Measurements from ENCODE around the gene MYLK.

The MYLK gene

DNA sequence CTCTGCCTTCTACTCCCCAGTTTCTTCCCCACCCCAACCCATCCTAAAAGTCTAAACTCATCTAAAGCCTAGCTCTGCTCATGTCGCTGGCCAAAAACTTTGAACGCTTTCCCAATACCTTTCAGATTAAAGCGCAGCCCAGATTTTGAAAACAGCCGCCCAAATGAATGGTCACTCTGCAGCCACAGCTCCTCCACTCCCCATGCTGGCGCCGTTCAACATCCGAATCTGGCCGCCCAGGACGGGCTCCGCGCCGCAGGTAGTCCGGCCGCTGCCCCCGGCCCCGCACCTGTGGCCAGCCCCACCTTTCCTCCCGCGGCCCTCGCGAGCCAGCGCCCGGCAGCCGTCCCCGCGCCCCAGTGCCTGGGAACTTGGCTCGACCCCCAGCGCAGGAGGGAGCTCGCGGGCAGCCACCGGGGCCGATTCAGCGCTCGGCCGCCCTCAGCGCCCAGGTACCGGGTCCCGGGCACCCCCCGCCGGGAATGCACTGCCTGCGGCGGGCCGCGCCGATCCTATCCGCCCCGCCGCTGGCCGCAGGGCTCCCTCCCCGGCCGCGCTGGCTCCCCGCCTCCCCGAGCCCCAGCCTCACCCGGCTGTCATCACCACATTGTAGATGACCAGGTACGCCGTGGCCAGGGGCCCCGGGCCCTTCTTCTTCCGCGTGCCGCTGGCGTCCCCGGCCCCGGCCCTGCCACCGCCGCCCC is 299.7 kb downstream of the MYLK start:
- Histone ChIP-seq H2AFZ (ENCODE audit: low read length) (peak overlapping the region; percentile 53; the same call in 1 of the 2 replicates), H3K9me3 (ENCODE audit: low read length) (no peaks in the 10 kb centered on the region), H3K4me3 (ENCODE audit: low read depth, low read length, poor library complexity, severe bottlenecking) (peak overlapping the region; percentile 85), H3K79me2 (ENCODE audit: insufficient read depth, low read length) (no peaks in the 10 kb centered on the region), H3K9me2 (ENCODE audit: low read depth, low read length) (no peaks in the 10 kb centered on the region), H3F3A (ENCODE audit: insufficient read depth, low read length) (no peaks in the 10 kb centered on the region), H3K4me1 (ENCODE audit: insufficient read depth, low read length, severe bottlenecking) (peaks cover 30% of the 10 kb centered on the region), H3K27ac (ENCODE audit: low read depth, low read length, poor library complexity, severe bottlenecking) (no peak overlapping the region), H3K27me3 (ENCODE audit: insufficient read depth, low read length) (no peaks in the 10 kb centered on the region), H3K36me3 (ENCODE audit: insufficient read depth, low read length) (peaks cover 38% of the 10 kb centered on the region), H3K9ac (ENCODE audit: low read length) (peak overlapping the region; percentile 89), H4K20me1 (ENCODE audit: insufficient read depth, low read length) (no peaks in the 10 kb centered on the region), H3K4me2 (ENCODE audit: low read length) (peak overlapping the region; percentile 74)
- TF ChIP-seq EZH2 (IDR thresholded peaks at IDR 0.05; ENCODE audit: borderline replicate concordance, low read length), result no peak
- TF ChIP-seq, protein P1, sequence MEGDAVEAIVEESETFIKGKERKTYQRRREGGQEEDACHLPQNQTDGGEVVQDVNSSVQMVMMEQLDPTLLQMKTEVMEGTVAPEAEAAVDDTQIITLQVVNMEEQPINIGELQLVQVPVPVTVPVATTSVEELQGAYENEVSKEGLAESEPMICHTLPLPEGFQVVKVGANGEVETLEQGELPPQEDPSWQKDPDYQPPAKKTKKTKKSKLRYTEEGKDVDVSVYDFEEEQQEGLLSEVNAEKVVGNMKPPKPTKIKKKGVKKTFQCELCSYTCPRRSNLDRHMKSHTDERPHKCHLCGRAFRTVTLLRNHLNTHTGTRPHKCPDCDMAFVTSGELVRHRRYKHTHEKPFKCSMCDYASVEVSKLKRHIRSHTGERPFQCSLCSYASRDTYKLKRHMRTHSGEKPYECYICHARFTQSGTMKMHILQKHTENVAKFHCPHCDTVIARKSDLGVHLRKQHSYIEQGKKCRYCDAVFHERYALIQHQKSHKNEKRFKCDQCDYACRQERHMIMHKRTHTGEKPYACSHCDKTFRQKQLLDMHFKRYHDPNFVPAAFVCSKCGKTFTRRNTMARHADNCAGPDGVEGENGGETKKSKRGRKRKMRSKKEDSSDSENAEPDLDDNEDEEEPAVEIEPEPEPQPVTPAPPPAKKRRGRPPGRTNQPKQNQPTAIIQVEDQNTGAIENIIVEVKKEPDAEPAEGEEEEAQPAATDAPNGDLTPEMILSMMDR (IDR thresholded peaks at IDR 0.05; ENCODE audit: low read length), result peak; percentile 20; the same call in 1 of the 2 replicates

- Histone ChIP-seq H3K79me2 (ENCODE audit: insufficient read depth, low read length) (no peaks in the 10 kb centered on the region), H3K36me3 (ENCODE audit: insufficient read depth, low read length) (peaks cover 36% of the 10 kb centered on the region), H3K4me1 (ENCODE audit: insufficient read depth, low read length, severe bottlenecking) (peaks cover 30% of the 10 kb centered on the region), H3K9ac (ENCODE audit: low read length) (no peak overlapping the region), H4K20me1 (ENCODE audit: insufficient read depth, low read length) (no peaks in the 10 kb centered on the region), H3K27me3 (ENCODE audit: insufficient read depth, low read length) (no peaks in the 10 kb centered on the region), H3K4me3 (ENCODE audit: low read depth, low read length, poor library complexity, severe bottlenecking) (peak overlapping the region; percentile 85), H3K27ac (ENCODE audit: low read depth, low read length, poor library complexity, severe bottlenecking) (no peak overlapping the region), H3K9me2 (ENCODE audit: low read depth, low read length) (no peaks in the 10 kb centered on the region), H2AFZ (ENCODE audit: low read length) (no peak overlapping the region), H3K9me3 (ENCODE audit: low read length) (no peaks in the 10 kb centered on the region), H3F3A (ENCODE audit: insufficient read depth, low read length) (no peaks in the 10 kb centered on the region), H3K4me2 (ENCODE audit: low read length) (peak overlapping the region; percentile 74)
- TF ChIP-seq, protein P1 (IDR thresholded peaks at IDR 0.05; ENCODE audit: low read length), result no peak
- no peak for TF ChIP-seq EZH2 (IDR thresholded peaks at IDR 0.05; ENCODE audit: borderline replicate concordance, low read length)
Measured at GRCh38 chr3:123583561-123583960, 300.6 kb downstream of the MYLK start.

DNA sequence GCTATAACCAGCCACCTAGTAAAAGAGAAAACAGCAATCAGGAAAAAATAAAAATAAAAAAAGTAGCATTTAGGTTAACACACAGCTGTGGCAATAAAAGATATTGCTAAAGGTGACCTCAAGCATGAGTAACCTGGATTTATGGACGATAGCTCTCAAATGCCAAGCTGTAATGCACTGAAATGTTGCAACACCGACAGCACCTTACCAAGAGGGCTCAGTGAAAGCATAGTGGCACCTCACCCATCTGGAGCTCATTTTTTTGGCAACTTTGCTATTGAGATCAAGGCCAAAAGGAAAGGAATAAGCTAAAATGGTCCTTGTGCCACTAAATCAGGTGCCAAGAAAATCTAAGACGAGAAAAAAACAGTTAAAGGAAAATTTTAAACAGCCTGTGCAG is 301.8 kb downstream of the MYLK start:
- TF ChIP-seq, protein P1 (IDR thresholded peaks at IDR 0.05; ENCODE audit: low read length), result no peak
- no peak for TF ChIP-seq EZH2 (IDR thresholded peaks at IDR 0.05; ENCODE audit: borderline replicate concordance, low read length)
- Histone ChIP-seq H3K27me3 (ENCODE audit: insufficient read depth, low read length) (no peaks in the 10 kb centered on the region), H3K79me2 (ENCODE audit: insufficient read depth, low read length) (no peaks in the 10 kb centered on the region), H3K4me1 (ENCODE audit: insufficient read depth, low read length, severe bottlenecking) (peaks cover 30% of the 10 kb centered on the region), H3K9me2 (ENCODE audit: low read depth, low read length) (no peaks in the 10 kb centered on the region), H3K4me3 (ENCODE audit: low read depth, low read length, poor library complexity, severe bottlenecking) (no peak overlapping the region), H3K4me2 (ENCODE audit: low read length) (peak overlapping the region; percentile 74; the same call in 1 of the 2 replicates), H3K27ac (ENCODE audit: low read depth, low read length, poor library complexity, severe bottlenecking) (no peak overlapping the region), H3F3A (ENCODE audit: insufficient read depth, low read length) (no peaks in the 10 kb centered on the region), H4K20me1 (ENCODE audit: insufficient read depth, low read length) (no peaks in the 10 kb centered on the region), H3K36me3 (ENCODE audit: insufficient read depth, low read length) (peaks cover 29% of the 10 kb centered on the region), H3K9me3 (ENCODE audit: low read length) (no peaks in the 10 kb centered on the region), H3K9ac (ENCODE audit: low read length) (no peak overlapping the region), H2AFZ (ENCODE audit: low read length) (no peak overlapping the region)

Data from OCI-LY1 (cell line).